GM12874 (cell line): ENCODE results near the gene KANSL3.

Source experiments
- TF ChIP-seq, protein P1 (sequence below): IDR thresholded peaks from 2 replicates; pipeline ENCODE4 v1.5.1; 2011; ENCODE audit warnings: low read depth, mild to moderate bottlenecking, control low read depth, low read length, moderate library complexity; ENCODE audit not compliant: insufficient read depth

The KANSL3 gene

DNA sequence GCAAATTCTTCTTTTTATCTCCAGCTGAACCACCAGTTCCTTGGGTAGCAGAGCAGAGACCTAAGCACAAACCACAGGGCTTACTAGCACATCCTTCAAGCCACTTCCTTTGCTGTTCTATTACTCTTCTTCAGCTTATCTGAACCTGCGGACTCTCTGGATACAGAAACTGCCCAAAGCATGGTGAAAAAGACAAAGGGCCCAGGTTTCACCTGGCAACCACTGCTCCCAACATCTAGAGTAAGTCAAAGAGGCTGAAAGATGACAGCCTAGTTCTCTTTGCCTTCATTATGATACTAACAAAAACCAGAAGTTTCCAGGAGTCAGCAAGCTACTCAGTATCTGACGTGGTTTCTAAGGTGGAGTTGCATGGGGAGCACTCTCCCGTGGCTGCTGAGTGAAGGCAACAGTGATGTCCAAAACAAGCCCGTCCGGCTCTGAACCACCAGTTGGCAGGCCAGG is 43.4 kb downstream of the KANSL3 start:
- TF ChIP-seq, protein P1, sequence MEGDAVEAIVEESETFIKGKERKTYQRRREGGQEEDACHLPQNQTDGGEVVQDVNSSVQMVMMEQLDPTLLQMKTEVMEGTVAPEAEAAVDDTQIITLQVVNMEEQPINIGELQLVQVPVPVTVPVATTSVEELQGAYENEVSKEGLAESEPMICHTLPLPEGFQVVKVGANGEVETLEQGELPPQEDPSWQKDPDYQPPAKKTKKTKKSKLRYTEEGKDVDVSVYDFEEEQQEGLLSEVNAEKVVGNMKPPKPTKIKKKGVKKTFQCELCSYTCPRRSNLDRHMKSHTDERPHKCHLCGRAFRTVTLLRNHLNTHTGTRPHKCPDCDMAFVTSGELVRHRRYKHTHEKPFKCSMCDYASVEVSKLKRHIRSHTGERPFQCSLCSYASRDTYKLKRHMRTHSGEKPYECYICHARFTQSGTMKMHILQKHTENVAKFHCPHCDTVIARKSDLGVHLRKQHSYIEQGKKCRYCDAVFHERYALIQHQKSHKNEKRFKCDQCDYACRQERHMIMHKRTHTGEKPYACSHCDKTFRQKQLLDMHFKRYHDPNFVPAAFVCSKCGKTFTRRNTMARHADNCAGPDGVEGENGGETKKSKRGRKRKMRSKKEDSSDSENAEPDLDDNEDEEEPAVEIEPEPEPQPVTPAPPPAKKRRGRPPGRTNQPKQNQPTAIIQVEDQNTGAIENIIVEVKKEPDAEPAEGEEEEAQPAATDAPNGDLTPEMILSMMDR: no peak

GRCh38 chr2:96594282-96594681 is 43.8 kb downstream of the KANSL3 start:
- TF ChIP-seq, protein P1: no peak

- TF ChIP-seq, protein P1: no peak
Observed at GRCh38 chr2:96591494-96591893, 46.6 kb downstream of the KANSL3 start.

GRCh38 chr2:96591054-96591453 is 47.1 kb downstream of the KANSL3 start:
- TF ChIP-seq, protein P1: no peak

- TF ChIP-seq, protein P1: no peak
Observed at GRCh38 chr2:96587843-96588242, 50.3 kb downstream of the KANSL3 start.

DNA sequence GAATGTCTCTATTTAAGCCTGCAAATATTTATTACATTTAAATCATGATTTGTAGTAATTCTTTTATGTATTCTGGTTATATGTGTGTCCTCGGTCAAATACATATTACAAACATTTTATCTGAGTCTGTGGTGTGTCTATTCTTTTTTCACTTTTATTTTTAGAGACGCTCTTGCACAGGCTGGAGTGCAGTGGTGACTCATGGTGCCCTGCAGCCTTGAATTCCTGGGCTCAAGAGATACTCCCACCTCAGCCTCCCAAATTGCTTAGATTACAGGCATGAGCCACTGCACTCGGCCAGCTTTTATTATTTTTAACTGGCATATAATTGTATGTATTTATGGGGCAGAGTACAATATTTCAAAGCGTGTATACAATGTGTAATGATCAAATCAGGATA is 54.1 kb downstream of the KANSL3 start:
- TF ChIP-seq, protein P1: no peak

- TF ChIP-seq, protein P1: no peak
Observed at GRCh38 chr2:96580771-96581170, 57.3 kb downstream of the KANSL3 start.
